Stomach smooth muscle (tissue), 2 donors: ENCODE results near the gene MEF2C.
A peak's percentile ranks its signal among the peaks of the same experiment; 100 is the strongest.
"Not testable (repeated sequence)": the region's sequence is repeated elsewhere in the genome, so short reads cannot be mapped to it uniquely, and the experiment has no call there.

ENCODE experiments used
- H3K27ac ChIP-seq: one replicate; pipeline ENCODE4 v1.7.0; 2013; ENCODE audit warnings: mild to moderate bottlenecking, low read length, inconsistent platforms
- H3K27me3 ChIP-seq, 2 donors: one replicate each; pipeline ENCODE4 v1.7.0; 2013; ENCODE audit warnings: low read length in 2 of 2; ENCODE audit not compliant: insufficient read depth in 2 of 2, control insufficient read depth in 1 of 2
- H3K36me3 ChIP-seq, 2 donors: one replicate each; pipeline ENCODE4 v1.7.0; 2013; ENCODE audit warnings: low read length in 2 of 2; ENCODE audit not compliant: control insufficient read depth in 2 of 2, insufficient read depth in 2 of 2
- H3K4me1 ChIP-seq: one replicate; pipeline ENCODE4 v1.7.0; 2013; ENCODE audit warnings: low read length; ENCODE audit not compliant: control insufficient read depth, insufficient read depth
- H3K4me3 ChIP-seq, 2 donors: one replicate each; pipeline ENCODE4 v1.7.0; 2013; ENCODE audit warnings: low read length in 2 of 2
- H3K9ac ChIP-seq, 2 donors: one replicate each; pipeline ENCODE4 v1.7.0; 2013; ENCODE audit warnings: low read length in 2 of 2, mild to moderate bottlenecking in 1 of 2
- H3K9me3 ChIP-seq, 2 donors: one replicate each; pipeline ENCODE4 v1.7.0; 2013; ENCODE audit warnings: low read length in 2 of 2; ENCODE audit not compliant: control insufficient read depth in 2 of 2
- donor health status: healthy.
- donor health status: Pancreatic carcinoma.

The MEF2C gene

DNA sequence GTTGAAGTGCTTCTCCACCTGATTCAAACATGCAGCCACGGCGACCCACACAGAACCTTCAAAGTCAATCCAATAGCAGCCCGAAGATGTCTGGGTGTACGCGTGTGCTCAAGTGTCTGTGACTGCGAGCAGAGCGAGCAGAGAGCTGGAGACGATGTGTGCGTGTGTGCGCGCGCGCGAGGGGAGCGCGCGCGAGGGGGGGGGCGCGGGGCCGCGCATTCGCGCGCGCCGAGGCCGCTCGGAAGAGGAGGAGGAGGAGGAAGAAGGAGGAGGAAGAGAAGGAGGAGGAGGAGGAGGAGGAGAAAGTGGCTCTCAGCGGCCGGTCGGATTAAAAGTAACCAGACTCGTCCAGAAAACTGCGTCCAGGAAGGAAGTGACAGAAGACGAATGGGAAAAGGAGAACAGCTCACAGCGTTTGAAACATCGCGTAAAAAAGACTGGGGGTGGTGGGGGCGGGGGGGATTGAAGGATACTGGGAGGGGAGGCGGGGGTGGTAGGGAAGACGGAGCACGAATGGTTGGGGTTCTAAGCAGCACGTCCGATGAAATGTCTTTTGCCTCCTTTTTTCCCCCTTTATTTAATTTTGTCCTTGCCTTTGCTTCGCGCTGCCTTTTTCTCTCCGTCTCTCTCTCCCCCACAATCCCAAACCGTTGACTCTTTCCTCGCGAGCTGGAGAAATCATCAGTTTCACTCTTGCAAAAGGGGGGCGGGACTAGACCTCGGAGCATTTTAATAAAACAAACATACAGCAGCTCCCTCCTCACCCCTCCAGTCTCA lies at the start of gene MEF2C:
TSS of gene MEF2C (minus strand) at position 126 of the 777 bp plus-strand sequence. CDS start 59,396 bp downstream, outside the sequence.
- Histone ChIP-seq H3K4me1 (peaks cover 4% of the 10 kb centered on the region), H3K4me3 (peak within 1 kb of the TSS; percentile 84 to 97), H3K9me3 (no peaks in the 10 kb centered on the region), H3K9ac (peak within 1 kb of the TSS; percentile 81 to 85), H3K27me3 (no peaks in the 10 kb centered on the region), H3K36me3 (no peaks in the 10 kb centered on the region), H3K27ac (peak within 1 kb of the TSS; percentile 75)

DNA sequence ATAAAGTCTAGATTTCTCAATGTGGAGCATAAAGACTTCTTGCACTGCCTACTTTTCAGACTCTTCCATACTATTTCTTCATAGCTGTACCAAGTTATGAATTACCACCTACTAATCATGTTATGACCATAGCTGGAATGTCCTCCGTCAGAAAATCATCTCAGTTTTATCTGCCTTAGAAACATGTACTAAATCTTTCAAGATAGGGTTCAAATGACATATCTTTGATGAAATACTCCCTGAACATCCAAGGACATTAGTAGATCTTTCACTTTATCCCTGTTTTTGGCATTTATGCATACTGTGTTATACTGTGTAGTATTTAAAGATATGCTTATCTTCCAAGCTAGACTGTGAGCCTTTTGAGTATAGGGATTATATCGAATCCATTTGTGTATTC lies 49.6 kb upstream of the MEF2C start:
- Histone ChIP-seq H3K27ac (no peak overlapping the region), H3K36me3 (no peaks in the 10 kb centered on the region), H3K9me3 (no peaks in the 10 kb centered on the region), H3K4me3 (no peak overlapping the region), H3K27me3 (no peaks in the 10 kb centered on the region), H3K4me1 (no peaks in the 10 kb centered on the region), H3K9ac (no peak overlapping the region)

- no peak overlapping the region for H3K9ac ChIP-seq
- no peaks in the 10 kb centered on the region for H3K4me1 ChIP-seq
- H3K27ac ChIP-seq: no peak overlapping the region
- no peak overlapping the region for H3K4me3 ChIP-seq
- no peaks in the 10 kb centered on the region for H3K36me3 ChIP-seq
- no peaks in the 10 kb centered on the region for H3K9me3 ChIP-seq
- H3K27me3 ChIP-seq: no peaks in the 10 kb centered on the region
Measured at GRCh38 chr5:88930335-88930734, 47.4 kb upstream of the MEF2C start.

DNA sequence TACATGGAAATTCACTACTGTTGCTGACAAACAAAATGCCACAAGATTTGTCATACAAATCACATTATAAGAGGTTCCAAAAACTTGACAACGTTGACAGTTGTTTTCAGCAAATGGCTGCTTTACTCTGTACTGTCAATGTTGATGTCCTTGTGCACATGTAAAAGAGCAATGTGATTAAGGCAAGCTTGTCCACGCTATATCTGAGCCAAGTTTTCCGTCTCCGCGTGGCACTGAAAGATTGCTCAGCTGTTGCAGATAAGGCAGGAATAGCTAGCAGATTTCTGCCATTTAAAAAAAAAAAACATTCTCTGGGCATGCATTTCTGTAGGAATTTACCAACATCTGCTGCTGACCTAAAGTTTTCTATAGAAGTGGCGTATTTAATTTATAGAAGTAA lies 46.4 kb upstream of the MEF2C start:
- Histone ChIP-seq H3K4me3 (no peak overlapping the region), H3K27me3 (no peaks in the 10 kb centered on the region), H3K36me3 (no peaks in the 10 kb centered on the region), H3K9ac (no peak overlapping the region), H3K4me1 (no peaks in the 10 kb centered on the region), H3K9me3 (no peaks in the 10 kb centered on the region), H3K27ac (no peak overlapping the region)

GRCh38 chr5:88926774-88927173 lies 43.8 kb upstream of the MEF2C start:
- no peak overlapping the region for H3K9ac ChIP-seq

DNA sequence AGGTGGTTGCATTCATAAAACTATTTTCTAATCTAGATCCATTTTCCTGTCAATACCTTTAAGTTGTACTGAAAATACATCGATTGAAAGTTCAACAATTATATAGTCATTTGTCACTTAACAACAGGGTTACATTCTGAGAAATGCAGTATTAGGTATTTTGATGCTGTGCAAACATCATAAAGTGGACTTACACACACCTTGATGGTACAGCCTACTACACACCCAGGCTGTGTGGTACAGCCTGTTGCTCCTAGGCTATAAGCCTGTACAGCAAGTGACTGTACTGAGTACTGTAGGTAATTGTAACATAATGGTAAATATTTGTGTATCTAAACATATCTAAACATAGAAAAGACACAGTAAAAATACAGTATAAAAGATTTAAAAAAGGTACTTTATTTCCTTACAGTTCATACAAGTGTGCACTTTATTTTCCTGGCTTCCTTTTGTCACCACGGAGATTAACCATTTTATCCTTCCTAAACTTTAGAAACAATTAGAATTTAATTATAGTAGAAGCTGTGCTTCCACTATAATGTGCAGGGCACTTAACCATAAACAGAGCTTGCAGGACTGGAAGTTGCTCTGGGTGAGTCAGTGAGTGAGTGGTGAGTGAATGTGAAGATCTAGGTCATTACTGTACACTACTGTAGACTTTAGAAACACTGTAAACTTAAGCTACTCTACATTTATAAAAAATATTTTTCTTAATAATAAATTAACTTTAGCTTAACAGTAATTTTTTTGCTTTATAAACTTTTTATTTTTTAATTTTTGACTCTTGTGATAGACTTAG lies 42.9 kb upstream of the MEF2C start:
- H3K4me1 ChIP-seq: no peaks in the 10 kb centered on the region
- no peaks in the 10 kb centered on the region for H3K36me3 ChIP-seq
- no peaks in the 10 kb centered on the region for H3K9me3 ChIP-seq
- no peak overlapping the region for H3K9ac ChIP-seq
- H3K27me3 ChIP-seq: no peaks in the 10 kb centered on the region
- H3K4me3 ChIP-seq: no peak overlapping the region
- H3K27ac ChIP-seq: no peak overlapping the region

More at GRCh38 chr5:88926774-88927173, 43.8 kb upstream of the MEF2C start:
- Histone ChIP-seq H3K4me1 (no peaks in the 10 kb centered on the region), H3K9me3 (no peaks in the 10 kb centered on the region), H3K36me3 (no peaks in the 10 kb centered on the region), H3K4me3 (no peak overlapping the region), H3K27ac (no peak overlapping the region), H3K27me3 (no peaks in the 10 kb centered on the region)

GRCh38 chr5:88924330-88924657 lies 41.3 kb upstream of the MEF2C start:
- Histone ChIP-seq H3K4me3 (no peak overlapping the region), H3K27ac (no peak overlapping the region), H3K4me1 (no peaks in the 10 kb centered on the region), H3K36me3 (peaks cover 0 to 3% of the 10 kb centered on the region in 2 donors), H3K9ac (no peak overlapping the region), H3K9me3 (no peaks in the 10 kb centered on the region), H3K27me3 (no peaks in the 10 kb centered on the region)

- H3K36me3 ChIP-seq: peaks cover 0 to 3% of the 10 kb centered on the region in 2 donors
- no peaks in the 10 kb centered on the region for H3K27me3 ChIP-seq
- no peaks in the 10 kb centered on the region for H3K4me1 ChIP-seq
- no peak overlapping the region for H3K9ac ChIP-seq
- no peak overlapping the region for H3K27ac ChIP-seq
- no peak overlapping the region for H3K4me3 ChIP-seq
- no peaks in the 10 kb centered on the region for H3K9me3 ChIP-seq
Measured at GRCh38 chr5:88923623-88924329, 40.8 kb upstream of the MEF2C start.

DNA sequence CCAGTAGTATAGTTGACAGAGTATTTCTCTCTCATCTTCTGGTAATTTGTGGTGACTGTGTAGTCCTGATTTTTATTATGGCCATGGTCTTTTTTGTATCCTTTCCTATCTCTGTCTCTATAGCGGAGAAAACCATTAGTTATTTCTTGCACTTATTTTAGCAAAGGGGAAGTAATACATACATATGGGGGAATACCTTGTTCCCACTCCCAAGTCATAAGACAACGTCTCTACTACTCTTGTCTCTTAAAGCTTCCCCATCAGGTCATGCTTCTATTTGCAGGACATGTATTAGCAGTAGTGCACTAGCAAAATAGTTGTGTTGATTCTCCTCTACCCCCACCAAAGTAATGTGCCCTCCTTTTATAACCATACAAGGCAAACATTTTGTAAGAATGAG lies 29.8 kb upstream of the MEF2C start:
- not testable (repeated sequence) for H3K9ac ChIP-seq, H3K27me3 ChIP-seq, H3K4me1 ChIP-seq, H3K4me3 ChIP-seq, H3K9me3 ChIP-seq, H3K36me3 ChIP-seq, H3K27ac ChIP-seq

DNA sequence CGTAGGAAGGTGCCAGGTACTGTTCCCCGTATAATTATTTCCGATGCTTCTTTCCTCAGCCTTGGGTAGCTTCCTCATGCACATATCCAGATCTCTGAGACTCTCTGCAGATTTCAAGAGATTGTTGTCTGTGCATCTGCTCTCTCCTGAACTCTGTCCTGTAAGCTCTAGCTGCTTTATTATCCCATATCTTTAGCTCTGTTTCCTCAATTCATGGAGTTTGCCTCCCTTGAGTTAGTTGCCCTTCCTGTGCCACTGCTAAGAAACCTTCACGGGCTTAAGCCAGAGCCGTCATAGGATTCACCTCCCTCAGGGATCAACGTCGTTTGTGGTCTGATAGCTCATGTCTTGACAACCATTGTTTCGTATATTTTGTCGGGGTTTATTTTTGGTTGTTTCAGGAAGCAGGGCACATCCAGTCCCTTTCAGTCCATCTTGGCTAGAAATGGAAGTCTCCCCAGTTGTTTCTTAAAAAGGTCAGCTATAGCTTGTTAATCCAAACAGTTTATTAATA lies 28.1 kb upstream of the MEF2C start:
- H3K27ac ChIP-seq, H3K4me3 ChIP-seq, H3K9me3 ChIP-seq, H3K4me1 ChIP-seq, H3K27me3 ChIP-seq, H3K36me3 ChIP-seq, H3K9ac ChIP-seq: not testable (repeated sequence)
